WTC11 (cell line): ENCODE data around the gene LRCH4.

ENCODE experiments used
- CTCF ChIP-seq: fragments of 200-600 bp; IDR thresholded peaks from 2 replicates; pipeline ENCODE4 v1.8.0; 2022; ENCODE audit warnings: antibody characterized with exemption
- ETV6 ChIP-seq: sonication (generic); formaldehyde crosslinking; IDR thresholded peaks from 2 replicates; pipeline ENCODE4 v1.8.1; 2022; ENCODE audit warnings: mild to moderate bottlenecking, missing genetic modification reagents
- MAX ChIP-seq: sonication (generic); formaldehyde crosslinking; IDR thresholded peaks from 2 replicates; pipeline ENCODE4 v1.8.0; 2022; ENCODE audit warnings: mild to moderate bottlenecking, missing genetic modification reagents
- MLX ChIP-seq: sonication (generic); formaldehyde crosslinking; IDR thresholded peaks from 2 replicates; pipeline ENCODE4 v1.8.1; 2023; ENCODE audit warnings: mild to moderate bottlenecking, missing genetic modification reagents, moderate library complexity

GRCh38 chr7:100626055-100626454 lies 40.1 kb upstream of the LRCH4 start:
- TF ChIP-seq MLX = no peak
- no peak for TF ChIP-seq MAX
- TF ChIP-seq CTCF = no peak
- no peak for TF ChIP-seq ETV6 (CRISPR knock-in tag)
